ENCODE data around the gene GRIN1.

DNA sequence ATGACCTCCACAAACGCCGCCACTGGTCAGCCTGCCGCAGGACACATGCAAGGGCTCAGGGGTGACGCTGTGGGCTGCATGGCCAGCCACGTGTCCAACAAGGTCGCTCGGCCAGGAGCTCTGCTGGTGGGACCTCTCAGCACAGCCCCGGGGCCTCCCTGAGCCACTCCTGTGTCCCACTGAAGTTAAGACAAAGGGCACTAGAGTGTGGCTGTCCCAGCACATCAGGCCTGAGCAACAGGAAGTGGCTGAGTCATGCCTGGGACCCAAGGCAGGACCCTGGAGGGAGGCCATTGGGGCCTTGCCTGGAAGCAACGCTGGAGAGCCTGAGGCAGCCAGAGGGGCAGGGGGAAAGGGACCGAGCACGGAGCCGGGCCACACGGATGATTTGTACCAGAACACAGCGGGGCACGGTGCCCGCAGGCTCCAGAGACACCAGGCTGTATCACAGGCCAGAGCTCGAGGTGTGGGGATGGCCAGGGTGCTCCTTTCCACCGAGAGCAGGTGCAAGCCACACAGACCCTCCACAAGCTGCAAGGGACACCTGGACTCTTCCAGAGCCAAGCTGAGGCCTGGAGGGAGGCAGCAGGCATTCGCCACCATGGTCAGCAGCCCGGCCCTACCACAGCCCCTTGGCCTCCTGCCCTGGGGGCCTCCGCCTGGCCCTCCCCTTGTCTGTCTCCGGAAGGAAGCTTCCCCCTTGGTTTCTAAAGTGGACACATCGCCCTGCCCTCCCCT lies 39.4 kb downstream of the GRIN1 start:
- TF ChIP-seq CTCF (IDR thresholded peaks at IDR 0.05; ENCODE audit: low read length) = no peak
- TF ChIP-seq EZH2 (IDR thresholded peaks at IDR 0.05; ENCODE audit: borderline replicate concordance, low read length) = no peak

Measured in OCI-LY1 (cell line).